GM08714 (cell line): ENCODE results near the gene HDAC4.
"Not testable (repeated sequence)": the region's sequence is repeated elsewhere in the genome, so short reads cannot be mapped to it uniquely, and the experiment has no call there.

Experiments used
- H3K4me3 ChIP-seq: fragments of 200-500 bp; sonication (Bioruptor generic); 2 replicates; pipeline ENCODE4 v1.5.1; 2014; ENCODE audit warnings: mild to moderate bottlenecking, low read length, inconsistent platforms
- ZNF274 ChIP-seq: IDR thresholded peaks from 2 replicates; pipeline ENCODE4 v1.6.1; 2012; ENCODE audit warnings: mild to moderate bottlenecking, low read depth, low read length

The HDAC4 gene

DNA sequence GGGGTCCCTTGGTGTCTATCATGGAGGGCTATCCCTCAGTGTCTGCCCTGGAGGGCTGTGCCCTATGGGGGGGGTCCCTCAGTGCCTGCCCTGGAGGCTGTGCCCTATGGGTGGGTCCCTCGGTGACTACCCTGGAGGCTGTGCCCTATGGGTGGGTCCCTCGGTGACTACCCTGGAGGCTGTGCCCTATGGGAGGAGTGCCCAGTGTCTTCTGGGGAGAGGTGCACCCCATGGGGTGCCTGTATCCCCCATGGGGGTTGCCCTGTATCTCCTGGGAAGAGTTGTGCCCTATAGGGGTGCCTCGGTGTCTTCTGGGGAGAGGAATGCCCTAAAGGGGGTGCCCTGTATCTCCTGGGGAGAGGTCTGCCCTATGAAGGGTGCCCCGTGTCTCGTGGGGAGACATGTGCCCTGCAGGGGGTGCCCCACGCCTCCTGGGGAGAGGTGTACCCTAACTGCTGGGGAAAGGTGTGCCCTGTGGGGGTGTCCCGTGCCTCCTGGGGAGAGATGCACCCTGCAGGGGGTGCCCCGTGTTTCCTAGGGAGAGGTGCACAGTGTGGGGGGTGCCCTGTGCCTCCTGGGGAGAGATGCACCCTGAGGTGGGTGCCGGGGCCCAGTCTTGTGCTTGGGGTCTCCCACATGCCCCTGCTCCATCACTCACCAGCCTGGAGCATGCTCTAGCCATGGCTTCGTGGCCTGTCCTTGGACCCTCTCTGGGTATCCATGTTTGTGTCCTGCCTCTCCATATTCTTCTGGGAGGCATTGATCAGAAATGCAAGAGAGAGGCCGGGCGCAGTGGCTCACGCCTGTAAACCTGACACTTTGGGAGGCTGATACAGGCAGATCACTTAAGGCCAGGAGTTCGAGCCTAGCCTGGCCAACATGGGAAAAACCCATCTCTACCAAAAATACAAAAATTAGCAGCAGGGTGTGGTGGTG lies 215.6 kb downstream of the HDAC4 start:
- H3K4me3 ChIP-seq = no peak overlapping the region
- TF ChIP-seq ZNF274 = no peak

DNA sequence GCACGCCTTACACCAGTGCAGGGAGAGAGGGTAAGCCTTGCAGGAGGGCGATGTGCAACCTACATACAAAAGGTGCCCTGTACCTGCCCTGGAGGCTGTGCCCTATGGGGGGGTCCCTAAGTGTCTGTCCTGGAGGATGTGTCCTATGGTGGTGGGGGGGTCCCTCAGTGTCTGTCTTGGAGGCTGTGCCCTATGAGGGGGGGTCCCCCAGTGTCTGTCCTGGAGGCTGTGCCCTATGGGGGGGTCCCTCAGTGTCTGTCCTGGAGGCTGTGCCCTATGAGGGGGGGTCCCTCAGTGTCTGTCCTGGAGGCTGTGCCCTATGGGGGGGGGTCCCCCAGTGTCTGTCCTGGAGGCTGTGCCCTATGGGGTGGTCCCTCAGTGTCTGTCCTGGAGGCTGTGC lies 216.6 kb downstream of the HDAC4 start:
- H3K4me3 ChIP-seq = no peak overlapping the region
- TF ChIP-seq ZNF274 = no peak

DNA sequence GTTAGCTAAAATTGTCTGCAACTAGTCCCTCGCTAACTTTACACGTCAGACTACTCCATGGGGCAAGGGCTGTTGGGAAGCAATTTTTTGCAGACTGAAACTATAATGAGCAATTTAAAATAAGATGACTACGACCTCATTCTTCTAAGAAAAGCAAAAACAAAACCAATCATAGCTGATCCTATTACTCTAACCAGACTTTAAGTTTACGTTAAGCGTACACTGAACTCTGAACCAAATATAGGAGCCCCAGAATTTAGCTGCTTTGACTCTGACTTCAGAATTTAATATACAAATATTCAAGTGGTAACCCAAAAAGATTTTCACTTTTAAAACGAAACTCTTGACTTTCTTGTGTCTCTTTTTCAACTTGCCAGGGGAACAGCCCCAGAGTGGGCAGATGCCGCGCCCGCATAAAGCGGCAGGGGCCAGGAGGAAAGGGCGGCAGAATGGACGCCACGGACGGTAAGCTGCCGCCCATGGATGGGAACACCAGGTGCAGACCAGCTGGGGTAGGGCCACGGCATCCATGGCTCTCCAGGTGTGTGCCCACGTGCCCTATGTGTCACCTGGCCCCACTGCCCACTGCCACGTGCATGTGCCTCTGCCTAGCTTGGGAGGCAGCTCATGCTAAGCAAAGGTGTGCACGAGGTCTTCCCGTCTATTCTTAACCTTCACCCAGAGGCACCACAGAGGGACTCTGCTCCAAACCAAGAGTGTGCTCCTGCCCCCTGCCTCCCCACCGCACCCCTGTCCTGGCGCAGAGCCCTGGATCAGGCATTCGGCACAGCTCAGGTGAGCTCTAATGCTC lies 217.6 kb downstream of the HDAC4 start:
- TF ChIP-seq ZNF274 = no peak
- H3K4me3 ChIP-seq = no peak overlapping the region

DNA sequence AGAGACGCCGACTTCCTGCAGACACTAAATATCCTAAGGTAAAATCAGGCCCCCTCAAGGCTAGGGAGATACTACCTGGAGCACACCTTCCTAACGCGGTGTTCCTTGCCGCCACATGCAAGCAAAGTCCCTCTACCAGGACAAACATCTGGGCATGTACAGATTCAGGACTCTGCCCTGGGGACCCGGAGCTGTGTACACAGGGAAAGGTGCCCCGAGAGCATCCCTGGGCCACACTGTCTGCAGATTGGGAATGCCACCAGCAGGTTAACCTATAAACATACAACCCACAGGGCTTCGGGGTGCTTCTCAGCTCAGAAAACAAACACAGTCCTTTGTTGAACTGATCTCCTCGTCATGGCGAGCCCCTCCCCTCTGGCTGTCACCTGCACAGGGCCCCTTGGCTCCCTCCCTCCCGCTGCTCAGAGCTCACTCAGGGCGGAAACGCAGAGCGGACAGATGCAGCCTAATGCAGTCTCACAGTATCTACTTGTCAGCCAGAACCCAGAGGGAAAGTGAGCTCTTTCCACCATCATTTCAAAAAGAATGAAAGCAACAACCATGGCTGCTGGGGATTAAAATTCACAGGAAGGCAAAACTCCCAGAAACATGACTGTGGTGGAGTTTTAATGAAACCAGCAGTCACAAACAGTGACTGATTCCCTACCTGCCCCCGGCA lies 218.8 kb downstream of the HDAC4 start:
- no peak for TF ChIP-seq ZNF274
- H3K4me3 ChIP-seq = no peak overlapping the region

DNA sequence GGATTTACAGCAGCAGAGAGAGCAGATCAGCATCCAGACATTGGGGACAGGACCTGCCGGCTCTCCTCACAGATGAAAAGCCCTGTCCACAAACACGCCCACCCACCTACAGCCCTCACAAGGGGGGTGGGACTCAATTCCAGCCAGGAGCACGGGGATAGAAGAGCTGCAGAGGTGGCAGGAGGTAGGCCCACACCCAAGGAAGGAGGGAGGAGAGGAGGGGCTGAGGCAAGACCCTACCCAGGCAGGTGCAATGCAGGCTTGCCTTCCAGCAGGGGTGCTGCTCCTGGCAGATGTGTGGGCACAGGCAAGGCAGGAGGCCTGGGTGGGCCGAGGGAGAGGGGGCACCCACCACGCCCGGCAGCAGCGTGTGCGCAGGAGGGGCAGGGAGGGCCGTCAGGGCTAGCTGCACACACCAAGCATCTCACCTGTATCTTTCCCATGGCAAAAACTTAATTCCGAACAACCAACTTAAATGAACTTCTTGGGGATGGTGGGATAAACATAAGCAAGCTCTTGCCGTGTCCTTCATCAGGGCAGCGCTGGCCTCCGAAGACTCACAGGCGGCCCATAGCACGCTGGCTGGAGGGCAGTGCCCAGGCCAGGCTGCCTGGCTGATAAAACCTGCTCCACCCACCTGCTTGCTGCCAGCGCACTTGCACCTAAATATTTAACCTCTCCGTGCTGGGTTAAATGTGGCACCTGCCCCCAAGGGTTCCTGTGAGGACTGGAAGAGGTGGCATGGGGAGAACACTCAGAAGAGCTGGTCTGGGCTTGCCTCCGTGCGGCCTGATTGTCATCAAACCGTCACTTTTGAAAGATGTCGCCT lies 219.5 kb downstream of the HDAC4 start:
- no peak overlapping the region for H3K4me3 ChIP-seq
- no peak for TF ChIP-seq ZNF274

DNA sequence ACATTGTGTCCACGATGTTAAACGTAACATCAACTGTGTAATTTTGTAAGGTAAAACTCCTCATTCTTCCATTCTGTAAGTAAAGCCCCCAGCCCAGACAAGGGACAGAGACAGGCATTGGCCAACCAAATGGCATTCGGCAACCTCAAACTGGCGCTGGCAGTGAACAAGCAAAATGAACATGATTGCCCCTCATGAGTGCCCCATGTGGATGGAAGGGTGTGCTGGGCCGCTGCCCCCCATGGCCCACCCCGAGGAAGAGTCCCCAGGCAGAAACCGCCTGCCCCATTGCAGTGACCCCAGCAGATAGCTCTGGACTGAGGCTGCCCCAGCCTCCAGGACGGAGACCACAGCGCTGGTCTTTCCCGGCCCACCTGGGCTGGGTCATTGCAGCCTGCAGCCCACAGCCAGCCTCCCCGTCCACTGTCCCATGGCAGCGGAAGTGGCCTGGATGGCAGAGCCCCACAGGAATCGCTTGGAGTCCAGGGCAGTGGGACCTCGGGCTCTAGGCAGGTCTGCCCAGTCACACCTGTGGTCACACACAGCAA lies 220.2 kb downstream of the HDAC4 start:
- no peak overlapping the region for H3K4me3 ChIP-seq
- no peak for TF ChIP-seq ZNF274

DNA sequence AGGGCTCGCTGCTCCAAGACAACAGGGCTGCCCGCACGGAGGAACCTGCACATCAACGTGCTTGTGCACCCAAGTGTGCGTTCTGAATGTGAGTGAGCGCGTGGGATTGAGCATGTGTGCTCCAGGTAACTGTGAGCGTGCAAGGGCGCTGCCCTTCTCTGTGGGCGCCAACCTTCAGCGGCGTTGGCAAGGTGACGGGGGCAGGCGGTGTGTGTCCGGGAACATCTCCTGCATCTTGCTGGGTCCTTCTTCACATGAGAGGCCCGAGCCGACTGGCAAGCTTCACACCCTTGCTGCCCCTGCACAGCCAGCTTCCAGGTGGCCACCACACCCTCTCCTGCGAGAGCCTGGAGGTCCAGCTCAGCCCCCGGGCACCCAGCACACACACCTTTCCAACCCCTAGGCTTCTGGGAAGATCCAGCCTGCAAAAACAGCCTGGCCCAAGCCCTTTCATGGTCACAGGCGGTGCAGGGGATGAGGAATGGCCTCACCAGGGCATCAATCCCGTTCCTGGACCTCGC lies 220.9 kb downstream of the HDAC4 start:
- no peak for TF ChIP-seq ZNF274
- H3K4me3 ChIP-seq = no peak overlapping the region

DNA sequence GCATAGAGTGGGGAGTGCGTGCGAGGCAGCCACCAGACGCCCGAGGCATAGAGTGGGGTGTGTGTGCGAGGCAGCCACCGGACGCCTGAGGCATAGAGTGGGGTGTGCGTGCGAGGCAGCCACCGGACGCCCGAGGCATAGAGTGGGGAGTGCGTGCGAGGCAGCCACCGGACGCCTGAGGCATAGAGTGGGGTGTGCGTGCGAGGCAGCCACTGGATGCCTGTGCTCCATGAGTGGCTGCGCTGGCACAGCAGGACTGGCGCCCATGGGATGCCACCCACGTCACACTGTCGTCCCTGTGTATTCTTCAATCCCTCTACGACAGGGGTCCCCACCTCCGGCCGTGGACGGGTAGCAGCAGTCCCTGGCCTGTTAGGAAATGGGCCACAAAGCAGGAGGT lies 221.9 kb downstream of the HDAC4 start:
- H3K4me3 ChIP-seq = no peak overlapping the region
- no peak for TF ChIP-seq ZNF274

DNA sequence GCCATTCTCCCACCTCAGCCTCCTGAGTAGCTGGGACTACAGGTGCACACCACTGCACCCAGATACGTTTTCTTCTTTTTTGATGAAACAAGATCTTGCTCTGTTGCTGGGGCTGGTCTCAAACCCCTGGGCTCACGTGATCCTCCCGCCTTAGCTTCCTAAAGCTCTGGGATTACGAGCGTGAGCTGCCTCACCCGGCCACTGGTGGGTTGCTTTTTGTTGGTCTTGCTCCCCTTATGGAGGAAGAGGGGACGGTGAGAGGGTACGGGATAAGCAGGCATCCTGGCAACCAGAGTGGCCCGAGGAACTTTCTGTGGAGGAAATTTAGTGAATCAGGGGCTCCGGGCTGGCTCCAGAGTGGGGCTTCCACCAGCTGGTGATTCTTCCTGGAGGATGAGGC lies 222.3 kb downstream of the HDAC4 start:
- H3K4me3 ChIP-seq = no peak overlapping the region
- no peak for TF ChIP-seq ZNF274

DNA sequence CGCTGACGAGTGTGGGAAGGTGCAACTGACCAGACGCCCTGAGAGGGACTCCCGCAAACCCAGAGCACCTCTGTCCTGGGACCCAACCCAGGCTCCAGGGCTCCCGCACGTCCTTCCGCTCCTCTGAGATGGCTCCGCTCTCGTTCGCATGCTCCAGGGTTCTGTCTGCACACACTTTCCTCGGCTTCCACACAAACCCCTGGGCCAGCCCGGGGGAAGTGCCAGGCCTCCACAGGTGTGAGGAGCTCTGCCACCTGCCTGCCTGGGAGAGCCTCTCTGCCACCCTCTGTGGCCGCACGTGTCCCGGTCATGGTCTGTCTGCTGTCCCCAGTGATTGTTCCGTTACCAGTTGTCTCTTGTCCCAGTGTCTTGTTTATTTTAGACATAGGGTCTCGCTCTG lies 222.9 kb downstream of the HDAC4 start:
- no peak for TF ChIP-seq ZNF274
- no peak overlapping the region for H3K4me3 ChIP-seq

DNA sequence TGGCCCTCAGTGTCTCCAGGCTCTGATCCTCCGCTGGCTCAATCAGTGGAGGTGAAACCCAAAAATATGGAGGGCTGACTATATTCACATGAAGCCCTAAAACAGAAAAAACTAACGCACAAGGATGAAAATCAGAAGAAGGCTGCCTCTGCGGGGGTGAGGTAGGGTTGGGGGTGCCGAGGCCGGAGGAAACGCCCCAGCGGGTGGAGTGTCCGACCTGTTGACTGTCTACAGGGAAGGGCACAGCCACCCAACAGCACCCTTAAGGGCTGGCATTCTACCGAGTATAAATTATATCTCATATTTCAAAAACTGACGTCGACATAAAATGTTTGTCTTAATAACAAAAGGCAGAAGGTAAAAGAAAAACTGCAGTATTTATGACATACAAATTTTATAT lies 223.5 kb downstream of the HDAC4 start:
- TF ChIP-seq ZNF274 = no peak
- no peak overlapping the region for H3K4me3 ChIP-seq

DNA sequence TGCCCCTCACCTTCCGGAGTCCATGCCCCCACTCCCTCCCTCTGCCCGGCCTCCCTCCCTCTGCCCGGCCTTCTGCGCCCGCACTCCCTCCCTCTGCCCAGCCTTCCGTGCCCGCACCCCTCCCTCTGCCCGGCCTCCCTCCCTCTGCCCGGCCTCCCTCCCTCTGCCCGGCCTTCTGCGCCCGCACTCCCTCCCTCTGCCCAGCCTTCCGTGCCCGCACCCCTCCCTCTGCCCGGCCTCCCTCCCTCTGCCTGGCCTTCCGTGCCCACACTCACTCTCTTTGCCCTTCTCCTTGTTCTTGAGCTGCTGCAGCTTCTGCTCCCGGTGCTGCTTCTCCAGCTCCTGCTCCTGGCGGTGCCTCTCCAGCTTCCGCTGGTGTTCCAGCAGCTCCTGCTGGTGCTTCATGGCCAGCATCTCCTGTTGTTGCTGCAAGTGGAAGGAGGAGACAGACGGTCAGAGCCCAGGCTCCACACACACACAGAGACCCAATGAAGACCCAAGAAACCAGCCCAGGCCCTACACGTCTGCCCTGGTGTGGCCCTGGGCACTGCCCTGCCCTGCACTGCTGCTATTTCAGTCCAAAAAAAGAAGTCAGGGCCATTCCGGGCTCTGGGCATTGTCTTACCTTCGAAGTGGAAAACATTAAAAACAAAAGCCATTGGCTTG lies 224.5 kb downstream of the HDAC4 start:
- H3K4me3 ChIP-seq = not testable (repeated sequence)

DNA sequence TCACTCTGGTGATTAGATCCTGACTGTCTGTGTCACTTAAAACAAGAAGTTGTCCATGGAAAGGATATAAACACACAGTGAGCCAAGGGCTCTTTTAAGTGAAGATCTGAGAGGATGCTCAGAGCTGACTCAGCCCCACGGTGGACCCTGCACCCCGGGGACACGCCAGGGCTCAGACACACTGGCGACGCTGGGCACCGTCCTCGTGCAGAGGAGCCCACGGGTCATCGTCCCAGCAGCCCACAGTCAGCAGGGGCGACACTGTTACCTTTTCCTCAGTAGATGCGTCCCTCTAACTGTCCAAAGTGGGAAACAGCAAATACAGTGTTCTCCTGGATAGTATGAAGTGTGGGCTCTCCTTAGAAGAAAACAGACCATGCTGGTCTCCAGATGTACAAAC lies 225.6 kb downstream of the HDAC4 start:
- TF ChIP-seq ZNF274 = no peak

More for the DNA sequence above, 225.6 kb downstream of the HDAC4 start:
- no peak overlapping the region for H3K4me3 ChIP-seq
